Activated CD4-positive, alpha-beta T cell treated with anti-CD3 and anti-CD28 coated beads for 36 hours (primary cell): ENCODE results near the gene MAST1. TPM values are rescaled to one million over a fixed set of nuclear protein-coding genes. Genes with fewer than 3 reads are reported as not detected.
"Not testable (repeated sequence)": the region's sequence is repeated elsewhere in the genome, so short reads cannot be mapped to it uniquely, and the experiment has no call there.

ENCODE experiments used
- ATAC-seq: fragments of 200-7000 bp; cut with Tn5 transposase; one replicate; pipeline ENCODE4 v1.10.0; 2021; ENCODE audit warnings: mild to moderate bottlenecking, moderate library complexity
- CTCF ChIA-PET: fragments of 350-600 bp; sonication (Branson Sonifier 250); formaldehyde crosslinking; loops from one replicate; lab custom pipeline; 2021; ENCODE audit warnings: antibody characterized with exemption; lab: Charles Lee
- POLR2A ChIA-PET: fragments of 350-600 bp; sonication (Branson Sonifier 250); formaldehyde crosslinking; loops from one replicate; lab custom pipeline; 2021; ENCODE audit warnings: antibody characterized with exemption, inconsistent platforms; lab: Charles Lee
- DNase-seq: peaks from one replicate; pipeline ENCODE4 v3.0.0-alpha.2; 2020
- H3K27ac Mint-ChIP-seq: one replicate; pipeline ENCODE4 v1.8.0; 2021; ENCODE audit warnings: mixed read lengths
- H3K27me3 Mint-ChIP-seq: one replicate; pipeline ENCODE4 v1.8.0; 2021; ENCODE audit warnings: mixed read lengths
- H3K36me3 Mint-ChIP-seq: one replicate; pipeline ENCODE4 v1.8.0; 2021; ENCODE audit warnings: low read depth, mixed read lengths
- H3K4me1 Mint-ChIP-seq: one replicate; pipeline ENCODE4 v1.8.0; 2021; ENCODE audit warnings: mixed read lengths
- H3K4me3 Mint-ChIP-seq: one replicate; pipeline ENCODE4 v1.8.0; 2021; ENCODE audit warnings: mild to moderate bottlenecking, moderate library complexity, mixed read lengths
- H3K9me3 Mint-ChIP-seq: one replicate; pipeline ENCODE4 v1.8.0; 2021; ENCODE audit warnings: low read depth, mixed read lengths
- intact Hi-C, 2 experiments: fragments of 100-400 bp; cut with DNase I in 1 of 2; cut with micrococcal nuclease in 1 of 2; formaldehyde crosslinking; loops; one replicate each; pipeline versions ENCODE4 v1.14.2 to v1.15.1; 2022 to 2024; cut with DNase I, micrococcal nuclease
- total RNA-seq, 2 experiments: library from RNA; stranded (reverse); gene quantifications; one replicate each; pipeline ENCODE4 v1.2.3, GENCODE V29; 2021

MAST1 gene
- total RNA-seq, 2 experiments from 2014 or later = 1.8 to 2.7 TPM

- H3K27me3 Mint-ChIP-seq = no peaks in the 10 kb centered on the region
- ATAC-seq = peak; percentile 1
- peaks cover 24% of the 10 kb centered on the region for H3K4me1 Mint-ChIP-seq
- H3K4me3 Mint-ChIP-seq = peak overlapping the region; percentile 37
- H3K9me3 Mint-ChIP-seq = peaks cover 4% of the 10 kb centered on the region
- CTCF ChIA-PET = interaction anchor here (0.5 to 3.7 kb wide), 11 partner anchors 13 to 266 kb away, joined by 3 to 36 read pairs (median 4); no protein-coding TSS in a partner anchor
- POLR2A ChIA-PET = interaction anchor here (1.2 kb wide), 1 partner anchor 13 kb away, joined by 9 read pairs; no protein-coding TSS in a partner anchor
- peaks cover 2% of the 10 kb centered on the region for H3K36me3 Mint-ChIP-seq
- intact Hi-C loops = loop anchor here (1.0 to 5.0 kb wide), 9 partner anchors 33 to 265 kb away; partner anchors contain the start of genes CALR (in 2 of the 2), FARSA (in 1 of the 2), RNASEH2A (in 1 of the 2) and SYCE2 (in 1 of the 2)
- no peak for DNase-seq
- H3K27ac Mint-ChIP-seq = no peak overlapping the region
Observed at GRCh38 chr19:12885749-12886650, 47.7 kb downstream of the MAST1 start.

GRCh38 chr19:12886651-12886968, 48.3 kb downstream of the MAST1 start:
- Mint-ChIP-seq H3K4me3 (peak overlapping the region; percentile 37), H3K36me3 (peaks cover 4% of the 10 kb centered on the region), H3K4me1 (peaks cover 25% of the 10 kb centered on the region), H3K27me3 (no peaks in the 10 kb centered on the region), H3K9me3 (peaks cover 4% of the 10 kb centered on the region), H3K27ac (no peak overlapping the region)
- ATAC-seq (no peak), DNase-seq (no peak)
- POLR2A ChIA-PET = no interaction called here
- intact Hi-C loops = loop anchor here in 1 of 2 experiments (5.0 kb wide), 1 partner anchor 211 kb away; no protein-coding TSS in a partner anchor
- CTCF ChIA-PET = interaction anchor here (0.5 to 2.2 kb wide), 2 partner anchors 14 to 17 kb away, joined by 3 to 11 read pairs; no protein-coding TSS in a partner anchor

GRCh38 chr19:12886969-12887747, 48.8 kb downstream of the MAST1 start, which contains the start of gene KLF1:
Gene KLF1, minus strand, starts transcription at chr19:12887201. Its CDS starts 61 bp downstream, at chr19:12887140.
- Mint-ChIP-seq H3K9me3 (peaks cover 4% of the 10 kb centered on the region), H3K27ac (no peak within 1 kb of the TSS), H3K4me1 (peaks cover 29% of the 10 kb centered on the region), H3K36me3 (peaks cover 4% of the 10 kb centered on the region), H3K27me3 (no peaks in the 10 kb centered on the region), H3K4me3 (peak within 1 kb of the TSS; percentile 37)
- DNase-seq = no peak
- intact Hi-C loops = loop anchor here in 1 of 2 experiments (5.0 kb wide), 1 partner anchor 210 kb away; no protein-coding TSS in a partner anchor
- ChIA-PET CTCF (interaction anchor here (0.6 to 0.9 kb wide), 3 partner anchors 39 to 206 kb away, joined by 3 read pairs; no protein-coding TSS in a partner anchor), POLR2A (no interaction called here)
- no peak for ATAC-seq

GRCh38 chr19:12888006-12888603, 49.8 kb downstream of the MAST1 start:
- Mint-ChIP-seq H3K4me1 (peaks cover 26% of the 10 kb centered on the region), H3K27ac (no peak overlapping the region), H3K4me3 (no peak overlapping the region), H3K27me3 (no peaks in the 10 kb centered on the region), H3K36me3 (peaks cover 4% of the 10 kb centered on the region), H3K9me3 (peaks cover 4% of the 10 kb centered on the region)
- ChIA-PET POLR2A (interaction anchor here (0.9 kb wide), 1 partner anchor 16 kb away, joined by 5 read pairs; no protein-coding TSS in a partner anchor), CTCF (interaction anchor here (0.6 to 0.9 kb wide), 5 partner anchors 40 to 231 kb away, joined by 3 to 4 read pairs (median 3); no protein-coding TSS in a partner anchor)
- DNase-seq = no peak
- no peak for ATAC-seq
- intact Hi-C loops = loop anchor here in 1 of 2 experiments (5.0 kb wide), 1 partner anchor 209 kb away; no protein-coding TSS in a partner anchor

- not testable (repeated sequence) for DNase-seq, ATAC-seq, H3K9me3 Mint-ChIP-seq, H3K27me3 Mint-ChIP-seq
- POLR2A ChIA-PET = interaction anchor here (0.6 to 1.8 kb wide), 9 partner anchors 9 to 99 kb away, joined by 3 to 9 read pairs (median 4); partner anchors contain the start of genes DNASE2, FARSA and JUNB
- Mint-ChIP-seq H3K36me3 (peaks cover 13% of the 10 kb centered on the region), H3K4me1 (peaks cover 18% of the 10 kb centered on the region), H3K27ac (peak overlapping the region; percentile 90), H3K4me3 (peak overlapping the region; percentile 100)
- CTCF ChIA-PET = interaction anchor here (0.5 to 2.2 kb wide), 16 partner anchors 9 to 1137 kb away, joined by 3 to 11 read pairs (median 4); partner anchors contain the start of gene DNASE2
- intact Hi-C loops = loop anchor here (1.0 to 2.0 kb wide), 3 partner anchors 55 to 228 kb away; partner anchors contain the start of genes NACC1 (in 1 of the 2) and RAD23A (in 1 of the 2)
Observed at GRCh38 chr19:12890299-12890786, 52.0 kb downstream of the MAST1 start.

GRCh38 chr19:12890787-12891552, 52.7 kb downstream of the MAST1 start, which contains the start of gene GCDH:
Gene GCDH, plus strand, starts transcription at chr19:12891160. Its CDS starts 145 bp downstream, at chr19:12891305.
- DNase-seq (peak; percentile 98), ATAC-seq (peak; percentile 98)
- intact Hi-C loops = loop anchor here (1.0 to 2.0 kb wide), 11 partner anchors 10 to 227 kb away; partner anchors contain the start of genes SYCE2 (in 2 of the 2), CALR (in 1 of the 2), DNASE2 (in 1 of the 2) and FARSA (in 1 of the 2)
- H3K27me3 Mint-ChIP-seq = no peaks in the 10 kb centered on the region
- H3K27ac Mint-ChIP-seq = peak within 1 kb of the TSS; percentile 90
- ChIA-PET POLR2A (interaction anchor here (0.6 to 1.8 kb wide), 13 partner anchors 8 to 163 kb away, joined by 3 to 9 read pairs (median 6); partner anchors contain the start of genes DNASE2, FARSA and JUNB), CTCF (interaction anchor here (0.5 to 2.2 kb wide), 15 partner anchors 8 to 1136 kb away, joined by 3 to 11 read pairs (median 4); partner anchors contain the start of gene DNASE2)
- peaks cover 18% of the 10 kb centered on the region for H3K4me1 Mint-ChIP-seq
- peak within 1 kb of the TSS; percentile 100 for H3K4me3 Mint-ChIP-seq
- no peaks in the 10 kb centered on the region for H3K9me3 Mint-ChIP-seq
- H3K36me3 Mint-ChIP-seq = peaks cover 13% of the 10 kb centered on the region

- Mint-ChIP-seq H3K9me3 (no peaks in the 10 kb centered on the region), H3K4me3 (peak overlapping the region; percentile 100), H3K4me1 (peaks cover 16% of the 10 kb centered on the region), H3K27me3 (no peaks in the 10 kb centered on the region), H3K27ac (peak overlapping the region; percentile 51), H3K36me3 (peaks cover 13% of the 10 kb centered on the region)
- ChIA-PET CTCF (interaction anchor here (0.8 to 2.2 kb wide), 7 partner anchors 11 to 74 kb away, joined by 4 to 11 read pairs (median 5); partner anchors contain the start of gene DNASE2), POLR2A (interaction anchor here (0.9 to 1.8 kb wide), 8 partner anchors 9 to 100 kb away, joined by 3 to 7 read pairs (median 5); partner anchors contain the start of genes FARSA and JUNB)
- DNase-seq (peak; percentile 38), ATAC-seq (no peak)
- intact Hi-C loops = loop anchor here (1.0 to 2.0 kb wide), 9 partner anchors 10 to 154 kb away; partner anchors contain the start of genes SYCE2 (in 2 of the 2), CALR (in 1 of the 2), DNASE2 (in 1 of the 2) and FARSA (in 1 of the 2)
Observed at GRCh38 chr19:12891553-12892021, 53.3 kb downstream of the MAST1 start.

- peak overlapping the region; percentile 100 for H3K4me3 Mint-ChIP-seq
- CTCF ChIA-PET = interaction anchor here (0.7 kb wide), 1 partner anchor 28 kb away, joined by 3 read pairs; no protein-coding TSS in a partner anchor
- ATAC-seq (no peak), DNase-seq (no peak)
- peaks cover 19% of the 10 kb centered on the region for H3K36me3 Mint-ChIP-seq
- POLR2A ChIA-PET = no interaction called here
- no peaks in the 10 kb centered on the region for H3K27me3 Mint-ChIP-seq
- H3K9me3 Mint-ChIP-seq = no peaks in the 10 kb centered on the region
- H3K4me1 Mint-ChIP-seq = peaks cover 16% of the 10 kb centered on the region
- no peak overlapping the region for H3K27ac Mint-ChIP-seq
- intact Hi-C loops = no loop called here
Observed at GRCh38 chr19:12893582-12893981, 55.3 kb downstream of the MAST1 start.

GRCh38 chr19:12896460-12896859, 58.1 kb downstream of the MAST1 start:
- Mint-ChIP-seq H3K36me3 (peaks cover 25% of the 10 kb centered on the region), H3K4me1 (peaks cover 10% of the 10 kb centered on the region), H3K27ac (no peak overlapping the region), H3K4me3 (no peak overlapping the region), H3K27me3 (no peaks in the 10 kb centered on the region), H3K9me3 (no peaks in the 10 kb centered on the region)
- DNase-seq (no peak), ATAC-seq (no peak)
- ChIA-PET POLR2A (no interaction called here), CTCF (interaction anchor here (0.6 kb wide), 1 partner anchor 144 kb away, joined by 3 read pairs; no protein-coding TSS in a partner anchor)
- intact Hi-C loops = no loop called here
